ENCODE results near the gene S1PR2.
A peak's percentile ranks its signal among the peaks of the same experiment; 100 is the strongest.

The S1PR2 gene

GRCh38 chr19:10194500-10195198 is 36.5 kb downstream of the S1PR2 start, which contains the start of gene DNMT1:
Gene DNMT1, minus strand, starts transcription at chr19:10194953. Its CDS starts 54 bp downstream, at chr19:10194899.
- Histone ChIP-seq H3K36me3 (ENCODE audit: control insufficient read depth, insufficient read depth, low read length) (peaks cover 7% of the 10 kb centered on the region), H3K4me1 (ENCODE audit: control insufficient read depth, insufficient read depth, low read length) (no peaks in the 10 kb centered on the region), H3K9ac (ENCODE audit: low read depth, low read length) (peak within 1 kb of the TSS; percentile 94), H3K4me3 (ENCODE audit: low read depth, low read length) (peak within 1 kb of the TSS; percentile 98), H3K9me3 (ENCODE audit: control insufficient read depth, insufficient read depth, low read length) (no peaks in the 10 kb centered on the region), H3K27me3 (ENCODE audit: control insufficient read depth, insufficient read depth, low read length) (no peaks in the 10 kb centered on the region)

GRCh38 chr19:10193790-10194499 is 37.2 kb downstream of the S1PR2 start:
- H3K9me3 ChIP-seq (ENCODE audit: control insufficient read depth, insufficient read depth, low read length), result no peaks in the 10 kb centered on the region
- H3K4me3 ChIP-seq (ENCODE audit: low read depth, low read length), result peak overlapping the region; percentile 98
- H3K36me3 ChIP-seq (ENCODE audit: control insufficient read depth, insufficient read depth, low read length), result peaks cover 7% of the 10 kb centered on the region
- H3K9ac ChIP-seq (ENCODE audit: low read depth, low read length), result peak overlapping the region; percentile 94
- H3K27me3 ChIP-seq (ENCODE audit: control insufficient read depth, insufficient read depth, low read length), result no peaks in the 10 kb centered on the region
- H3K4me1 ChIP-seq (ENCODE audit: control insufficient read depth, insufficient read depth, low read length), result no peaks in the 10 kb centered on the region

- H3K4me1 ChIP-seq (ENCODE audit: control insufficient read depth, insufficient read depth, low read length), result no peaks in the 10 kb centered on the region
- peak overlapping the region; percentile 98 for H3K4me3 ChIP-seq (ENCODE audit: low read depth, low read length)
- H3K9me3 ChIP-seq (ENCODE audit: control insufficient read depth, insufficient read depth, low read length), result no peaks in the 10 kb centered on the region
- peaks cover 7% of the 10 kb centered on the region for H3K36me3 ChIP-seq (ENCODE audit: control insufficient read depth, insufficient read depth, low read length)
- no peaks in the 10 kb centered on the region for H3K27me3 ChIP-seq (ENCODE audit: control insufficient read depth, insufficient read depth, low read length)
- H3K9ac ChIP-seq (ENCODE audit: low read depth, low read length), result no peak overlapping the region
These were observed 38.2 kb downstream of the S1PR2 start for GRCh38 chr19:10192922-10193321.

GRCh38 chr19:10191347-10191746 is 39.8 kb downstream of the S1PR2 start:
- peaks cover 8% of the 10 kb centered on the region for H3K36me3 ChIP-seq (ENCODE audit: control insufficient read depth, insufficient read depth, low read length)
- no peak overlapping the region for H3K4me3 ChIP-seq (ENCODE audit: low read depth, low read length)
- no peaks in the 10 kb centered on the region for H3K27me3 ChIP-seq (ENCODE audit: control insufficient read depth, insufficient read depth, low read length)
- no peak overlapping the region for H3K9ac ChIP-seq (ENCODE audit: low read depth, low read length)
- no peaks in the 10 kb centered on the region for H3K9me3 ChIP-seq (ENCODE audit: control insufficient read depth, insufficient read depth, low read length)
- no peaks in the 10 kb centered on the region for H3K4me1 ChIP-seq (ENCODE audit: control insufficient read depth, insufficient read depth, low read length)

- no peaks in the 10 kb centered on the region for H3K9me3 ChIP-seq (ENCODE audit: control insufficient read depth, insufficient read depth, low read length)
- H3K9ac ChIP-seq (ENCODE audit: low read depth, low read length), result no peak overlapping the region
- no peak overlapping the region for H3K4me3 ChIP-seq (ENCODE audit: low read depth, low read length)
- peaks cover 9% of the 10 kb centered on the region for H3K36me3 ChIP-seq (ENCODE audit: control insufficient read depth, insufficient read depth, low read length)
- H3K27me3 ChIP-seq (ENCODE audit: control insufficient read depth, insufficient read depth, low read length), result no peaks in the 10 kb centered on the region
- no peaks in the 10 kb centered on the region for H3K4me1 ChIP-seq (ENCODE audit: control insufficient read depth, insufficient read depth, low read length)
These were observed 41.1 kb downstream of the S1PR2 start for GRCh38 chr19:10190026-10190425.

- H3K4me3 ChIP-seq (ENCODE audit: low read depth, low read length), result no peak overlapping the region
- H3K9ac ChIP-seq (ENCODE audit: low read depth, low read length), result no peak overlapping the region
- H3K4me1 ChIP-seq (ENCODE audit: control insufficient read depth, insufficient read depth, low read length), result no peaks in the 10 kb centered on the region
- H3K9me3 ChIP-seq (ENCODE audit: control insufficient read depth, insufficient read depth, low read length), result no peaks in the 10 kb centered on the region
- H3K27me3 ChIP-seq (ENCODE audit: control insufficient read depth, insufficient read depth, low read length), result no peaks in the 10 kb centered on the region
- peaks cover 11% of the 10 kb centered on the region for H3K36me3 ChIP-seq (ENCODE audit: control insufficient read depth, insufficient read depth, low read length)
These were observed 41.5 kb downstream of the S1PR2 start for GRCh38 chr19:10189616-10190015.

- H3K27me3 ChIP-seq (ENCODE audit: control insufficient read depth, insufficient read depth, low read length), result no peaks in the 10 kb centered on the region
- H3K36me3 ChIP-seq (ENCODE audit: control insufficient read depth, insufficient read depth, low read length), result peaks cover 8% of the 10 kb centered on the region
- no peak overlapping the region for H3K9ac ChIP-seq (ENCODE audit: low read depth, low read length)
- no peaks in the 10 kb centered on the region for H3K4me1 ChIP-seq (ENCODE audit: control insufficient read depth, insufficient read depth, low read length)
- H3K9me3 ChIP-seq (ENCODE audit: control insufficient read depth, insufficient read depth, low read length), result no peaks in the 10 kb centered on the region
- no peak overlapping the region for H3K4me3 ChIP-seq (ENCODE audit: low read depth, low read length)
These were observed 43.8 kb downstream of the S1PR2 start for GRCh38 chr19:10187315-10187714.

- Histone ChIP-seq H3K4me3 (ENCODE audit: low read depth, low read length) (no peak overlapping the region), H3K9ac (ENCODE audit: low read depth, low read length) (no peak overlapping the region), H3K9me3 (ENCODE audit: control insufficient read depth, insufficient read depth, low read length) (no peaks in the 10 kb centered on the region), H3K27me3 (ENCODE audit: control insufficient read depth, insufficient read depth, low read length) (no peaks in the 10 kb centered on the region), H3K4me1 (ENCODE audit: control insufficient read depth, insufficient read depth, low read length) (no peaks in the 10 kb centered on the region), H3K36me3 (ENCODE audit: control insufficient read depth, insufficient read depth, low read length) (peaks cover 12% of the 10 kb centered on the region)
These were observed 46.5 kb downstream of the S1PR2 start for GRCh38 chr19:10184636-10185035.

- Histone ChIP-seq H3K27me3 (ENCODE audit: control insufficient read depth, insufficient read depth, low read length) (no peaks in the 10 kb centered on the region), H3K9ac (ENCODE audit: low read depth, low read length) (no peak overlapping the region), H3K9me3 (ENCODE audit: control insufficient read depth, insufficient read depth, low read length) (no peaks in the 10 kb centered on the region), H3K4me1 (ENCODE audit: control insufficient read depth, insufficient read depth, low read length) (no peaks in the 10 kb centered on the region), H3K4me3 (ENCODE audit: low read depth, low read length) (no peak overlapping the region), H3K36me3 (ENCODE audit: control insufficient read depth, insufficient read depth, low read length) (peaks cover 16% of the 10 kb centered on the region)
These were observed 47.2 kb downstream of the S1PR2 start for GRCh38 chr19:10183926-10184325.

GRCh38 chr19:10182847-10183246 is 48.3 kb downstream of the S1PR2 start:
- Histone ChIP-seq H3K36me3 (ENCODE audit: control insufficient read depth, insufficient read depth, low read length) (peaks cover 16% of the 10 kb centered on the region), H3K9ac (ENCODE audit: low read depth, low read length) (no peak overlapping the region), H3K4me1 (ENCODE audit: control insufficient read depth, insufficient read depth, low read length) (no peaks in the 10 kb centered on the region), H3K27me3 (ENCODE audit: control insufficient read depth, insufficient read depth, low read length) (no peaks in the 10 kb centered on the region), H3K4me3 (ENCODE audit: low read depth, low read length) (no peak overlapping the region), H3K9me3 (ENCODE audit: control insufficient read depth, insufficient read depth, low read length) (no peaks in the 10 kb centered on the region)

- Histone ChIP-seq H3K9me3 (ENCODE audit: control insufficient read depth, insufficient read depth, low read length) (no peaks in the 10 kb centered on the region), H3K9ac (ENCODE audit: low read depth, low read length) (no peak overlapping the region), H3K27me3 (ENCODE audit: control insufficient read depth, insufficient read depth, low read length) (no peaks in the 10 kb centered on the region), H3K36me3 (ENCODE audit: control insufficient read depth, insufficient read depth, low read length) (peaks cover 21% of the 10 kb centered on the region), H3K4me3 (ENCODE audit: low read depth, low read length) (no peak overlapping the region), H3K4me1 (ENCODE audit: control insufficient read depth, insufficient read depth, low read length) (no peaks in the 10 kb centered on the region)
These were observed 49.1 kb downstream of the S1PR2 start for GRCh38 chr19:10182076-10182475.

- no peaks in the 10 kb centered on the region for H3K27me3 ChIP-seq (ENCODE audit: control insufficient read depth, insufficient read depth, low read length)
- no peak overlapping the region for H3K9ac ChIP-seq (ENCODE audit: low read depth, low read length)
- no peak overlapping the region for H3K4me3 ChIP-seq (ENCODE audit: low read depth, low read length)
- no peaks in the 10 kb centered on the region for H3K4me1 ChIP-seq (ENCODE audit: control insufficient read depth, insufficient read depth, low read length)
- H3K9me3 ChIP-seq (ENCODE audit: control insufficient read depth, insufficient read depth, low read length), result no peaks in the 10 kb centered on the region
- H3K36me3 ChIP-seq (ENCODE audit: control insufficient read depth, insufficient read depth, low read length), result peaks cover 28% of the 10 kb centered on the region
These were observed 50.7 kb downstream of the S1PR2 start for GRCh38 chr19:10180459-10180858.

All from iPS-15b (cell line).